AG08395 (cell line): ENCODE measurements around the gene RFX5.

ENCODE experiments used
- DNase-seq: peaks from one replicate; pipeline ENCODE4 v3.0.0; 2012; ENCODE audit warnings: mixed read lengths, low spot score

Gene RFX5

GRCh38 chr1:151325231-151325630 is 21.8 kb downstream of the RFX5 start:
- no peak for DNase-seq

GRCh38 chr1:151324390-151324930 is 22.6 kb downstream of the RFX5 start:
- no peak for DNase-seq

GRCh38 chr1:151318975-151319374 is 28.1 kb downstream of the RFX5 start:
- no peak for DNase-seq

GRCh38 chr1:151315565-151316235 is 31.4 kb downstream of the RFX5 start:
- DNase-seq = no peak

- DNase-seq = peak; percentile 95
Observed at GRCh38 chr1:151314137-151314875, 32.7 kb downstream of the RFX5 start.

GRCh38 chr1:151313501-151313900 is 33.6 kb downstream of the RFX5 start:
- DNase-seq = no peak

GRCh38 chr1:151312826-151313225 is 34.2 kb downstream of the RFX5 start:
- no peak for DNase-seq

GRCh38 chr1:151312411-151312810 is 34.6 kb downstream of the RFX5 start:
- DNase-seq = no peak

- peak; percentile 98 for DNase-seq
Observed at GRCh38 chr1:151311589-151312331, 35.3 kb downstream of the RFX5 start.

GRCh38 chr1:151311011-151311410 is 36.0 kb downstream of the RFX5 start:
- DNase-seq = no peak

GRCh38 chr1:151309811-151310323 is 37.2 kb downstream of the RFX5 start:
- DNase-seq = no peak

- no peak for DNase-seq
Observed at GRCh38 chr1:151294742-151295462, 52.1 kb downstream of the RFX5 start.

- no peak for DNase-seq
Observed at GRCh38 chr1:151293093-151293492, 54.0 kb downstream of the RFX5 start.

- DNase-seq = no peak
Observed at GRCh38 chr1:151292207-151293030, 54.6 kb downstream of the RFX5 start.

GRCh38 chr1:151290709-151291303 is 56.2 kb downstream of the RFX5 start:
- no peak for DNase-seq
